GM06990 (cell line): Measurements from ENCODE around the gene VGLL4.

Source experiments
- DNase-seq: peaks from one replicate; pipeline ENCODE4 v3.0.0-alpha.2; 2011; ENCODE audit not compliant: insufficient read length; ENCODE audit errors: extremely low read depth
- H3K27me3 ChIP-seq: replicated peaks from 2 replicates; pipeline ENCODE4 v1.6.0; 2011; ENCODE audit warnings: low read length; ENCODE audit not compliant: control insufficient read depth, insufficient read depth
- H3K36me3 ChIP-seq: 2 replicates; pipeline ENCODE4 v1.5.1; 2011; ENCODE audit warnings: low read length; ENCODE audit not compliant: control insufficient read depth, insufficient read depth
- H3K4me3 ChIP-seq: replicated peaks from 2 replicates; pipeline ENCODE4 v1.5.1; 2011; ENCODE audit warnings: low read depth, mild to moderate bottlenecking, control low read depth, low read length
- CTCF ChIP-seq: IDR thresholded peaks from 2 replicates; pipeline ENCODE4 v1.5.1; 2011; ENCODE audit warnings: low read length, control low read depth, mild to moderate bottlenecking, inconsistent platforms; ENCODE audit not compliant: insufficient read depth, poor library complexity, severe bottlenecking

VGLL4 gene

GRCh38 chr3:11680509-11680908 lies 36.8 kb upstream of the VGLL4 start:
- Histone ChIP-seq H3K36me3 (no peaks in the 10 kb centered on the region), H3K4me3 (no peak overlapping the region), H3K27me3 (no peaks in the 10 kb centered on the region)
- DNase-seq: no peak
- no peak for TF ChIP-seq CTCF

- H3K27me3 ChIP-seq: no peaks in the 10 kb centered on the region
- H3K36me3 ChIP-seq: no peaks in the 10 kb centered on the region
- no peak for DNase-seq
- H3K4me3 ChIP-seq: no peak overlapping the region
- TF ChIP-seq CTCF: no peak
Observed at GRCh38 chr3:11679964-11680363, 36.2 kb upstream of the VGLL4 start.

GRCh38 chr3:11672363-11672762 lies 28.6 kb upstream of the VGLL4 start:
- no peak for DNase-seq
- no peak for TF ChIP-seq CTCF
- H3K4me3 ChIP-seq: no peak overlapping the region
- H3K36me3 ChIP-seq: no peaks in the 10 kb centered on the region
- no peaks in the 10 kb centered on the region for H3K27me3 ChIP-seq

- Histone ChIP-seq H3K4me3 (no peak overlapping the region), H3K27me3 (no peaks in the 10 kb centered on the region), H3K36me3 (no peaks in the 10 kb centered on the region)
- TF ChIP-seq CTCF: no peak
- DNase-seq: no peak
Observed at GRCh38 chr3:11671648-11672100, 28.0 kb upstream of the VGLL4 start.

GRCh38 chr3:11668243-11669235 lies 24.8 kb upstream of the VGLL4 start:
- H3K4me3 ChIP-seq: no peak overlapping the region
- no peak for TF ChIP-seq CTCF
- H3K36me3 ChIP-seq: no peaks in the 10 kb centered on the region
- no peak for DNase-seq
- no peaks in the 10 kb centered on the region for H3K27me3 ChIP-seq

GRCh38 chr3:11665331-11665730 lies 21.6 kb upstream of the VGLL4 start:
- DNase-seq: no peak
- Histone ChIP-seq H3K27me3 (no peaks in the 10 kb centered on the region), H3K4me3 (no peak overlapping the region), H3K36me3 (no peaks in the 10 kb centered on the region)
- no peak for TF ChIP-seq CTCF
